C4-2B (cell line): ENCODE results near the gene HNRNPH2.
A peak's percentile ranks its signal among the peaks of the same experiment; 100 is the strongest.

Experiments
- H3K27ac ChIP-seq: fragments of 450-650 bp; 2 replicates; pipeline ENCODE4 v1.5.1; 2017
- CTCF ChIP-seq: fragments of 450-650 bp; conservative IDR thresholded peaks from 2 replicates; pipeline ENCODE4 v1.5.1; 2017; ENCODE audit warnings: mild to moderate bottlenecking
- ZFX ChIP-seq: fragments of 450-650 bp; IDR thresholded peaks from 2 replicates; pipeline ENCODE4 v1.6.1; 2017

The HNRNPH2 gene

GRCh38 chrX:101462892-101463291 is 54.9 kb downstream of the HNRNPH2 start:
- H3K27ac ChIP-seq: no peak overlapping the region
- TF ChIP-seq ZFX: no peak
- peak; percentile 53 for TF ChIP-seq CTCF
